GM18499 (cell line): Measurements from ENCODE around the gene MYT1.

Source experiments
- ATAC-seq: cut with Tn5 transposase; IDR thresholded peaks from one replicate; pipeline ENCODE4 v1.9.1; 2021; ENCODE audit warnings: moderate number of reproducible peaks; ENCODE audit not compliant: insufficient read depth, unreplicated experiment

MYT1 gene

GRCh38 chr20:64188091-64188490, 23.8 kb downstream of the MYT1 start:
- no peak for ATAC-seq

- no peak for ATAC-seq
Measured at GRCh38 chr20:64188682-64189529, 24.7 kb downstream of the MYT1 start.

GRCh38 chr20:64189530-64189966, 25.3 kb downstream of the MYT1 start:
- ATAC-seq = no peak

GRCh38 chr20:64189986-64190385, 25.7 kb downstream of the MYT1 start:
- no peak for ATAC-seq

- no peak for ATAC-seq
Measured at GRCh38 chr20:64191002-64191401, 26.8 kb downstream of the MYT1 start.

GRCh38 chr20:64192406-64192805, 28.2 kb downstream of the MYT1 start:
- ATAC-seq = no peak

GRCh38 chr20:64193058-64193457, 28.8 kb downstream of the MYT1 start:
- no peak for ATAC-seq

GRCh38 chr20:64194269-64194668, 30.0 kb downstream of the MYT1 start:
- no peak for ATAC-seq

GRCh38 chr20:64196309-64196708, 32.1 kb downstream of the MYT1 start:
- no peak for ATAC-seq

GRCh38 chr20:64196847-64197306, 32.6 kb downstream of the MYT1 start:
- no peak for ATAC-seq

GRCh38 chr20:64198347-64198746, 34.1 kb downstream of the MYT1 start:
- ATAC-seq = no peak

- no peak for ATAC-seq
Measured at GRCh38 chr20:64199395-64199794, 35.1 kb downstream of the MYT1 start.

- ATAC-seq = no peak
Measured at GRCh38 chr20:64200740-64201139, 36.5 kb downstream of the MYT1 start.

GRCh38 chr20:64201653-64202052, 37.4 kb downstream of the MYT1 start:
- ATAC-seq = no peak

GRCh38 chr20:64203037-64203777, 39.0 kb downstream of the MYT1 start:
- no peak for ATAC-seq

- ATAC-seq = no peak
Measured at GRCh38 chr20:64205611-64206026, 41.4 kb downstream of the MYT1 start.

GRCh38 chr20:64206614-64207013, 42.4 kb downstream of the MYT1 start:
- no peak for ATAC-seq

- no peak for ATAC-seq
Measured at GRCh38 chr20:64207641-64208590, 43.7 kb downstream of the MYT1 start.

- ATAC-seq = no peak
Measured at GRCh38 chr20:64209148-64209547, 44.9 kb downstream of the MYT1 start.

- no peak for ATAC-seq
Measured at GRCh38 chr20:64210656-64211369, 46.6 kb downstream of the MYT1 start.
